Measurements from ENCODE around the gene VWA1.
A peak's percentile ranks its signal among the peaks of the same experiment; 100 is the strongest.
"Not testable (repeated sequence)": the region's sequence is repeated elsewhere in the genome, so short reads cannot be mapped to it uniquely, and the experiment has no call there.

Gene VWA1

DNA sequence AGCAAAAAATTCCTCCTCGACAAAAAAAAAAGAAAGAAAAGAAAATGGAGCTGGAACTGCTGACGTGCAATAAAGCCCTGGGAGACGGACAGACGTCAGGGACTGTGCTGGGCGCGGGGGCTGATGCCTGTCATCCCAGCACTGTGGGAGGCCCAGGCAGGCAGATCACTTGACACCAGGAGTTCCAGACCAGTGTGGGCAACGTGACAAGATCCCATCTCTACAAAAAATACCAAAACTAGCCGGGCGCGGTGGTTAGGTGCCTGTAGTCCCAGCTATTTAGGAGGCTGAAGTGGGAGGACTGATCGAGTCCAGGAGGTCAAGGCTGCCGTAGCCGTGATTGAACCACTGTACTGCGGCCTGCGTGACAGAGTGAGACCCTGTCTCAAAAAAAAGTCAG is 10.8 kb upstream of the VWA1 start:
- no peak for DNase-seq

DNA sequence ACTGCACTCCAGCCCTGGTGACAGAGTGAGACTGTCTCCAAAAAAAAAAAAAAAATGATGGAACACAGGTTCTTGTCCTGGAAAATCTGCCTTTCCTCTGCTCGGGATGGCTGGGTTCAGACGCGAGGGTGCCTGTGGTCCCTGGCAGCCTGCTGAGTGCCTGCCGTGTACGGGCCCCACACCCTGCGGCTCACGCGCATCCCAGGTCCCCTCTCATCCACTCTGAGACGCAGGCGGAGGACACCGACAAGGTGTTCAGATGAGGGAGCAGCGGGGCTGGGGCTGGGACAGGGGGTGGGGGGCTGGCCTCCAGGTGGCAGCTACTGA is 10.1 kb upstream of the VWA1 start:
- DNase-seq = no peak

DNA sequence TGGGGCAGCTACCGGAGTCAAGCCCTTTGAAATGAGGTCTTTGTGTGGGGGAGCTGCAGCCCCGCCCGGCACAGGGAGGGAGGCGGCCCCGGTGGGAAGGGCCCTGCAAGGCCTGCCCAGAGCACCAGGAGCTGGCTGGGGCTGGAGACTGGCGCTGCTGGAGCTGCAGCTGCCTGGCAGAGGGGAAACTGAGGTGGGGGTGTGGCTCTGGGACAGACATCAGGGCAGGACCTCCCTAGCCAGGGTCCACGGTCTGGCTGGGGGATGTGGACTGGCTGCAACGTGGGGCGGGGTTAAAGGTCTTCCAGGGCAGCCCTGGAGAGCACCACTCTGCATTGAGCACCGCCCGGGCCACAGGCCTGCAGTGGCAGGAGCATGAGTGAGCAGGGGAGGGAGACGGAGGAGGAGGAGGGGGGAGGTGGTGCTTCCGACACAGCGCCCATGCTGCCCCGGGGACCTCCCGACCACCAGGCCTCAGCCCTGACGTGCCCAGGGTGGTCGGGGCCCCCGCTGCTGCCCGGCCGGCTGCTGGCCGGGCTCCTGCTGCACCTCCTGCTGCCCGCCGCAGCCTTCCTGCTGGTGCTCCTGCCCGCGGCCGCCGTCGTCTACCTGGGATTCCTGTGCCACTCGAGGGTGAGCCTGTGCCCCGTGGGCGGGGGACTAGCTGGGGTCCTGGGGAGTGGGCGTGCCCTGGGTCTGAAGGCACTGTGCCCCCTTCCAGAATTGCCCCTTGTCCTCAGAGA is 9.6 kb upstream of the VWA1 start:
- DNase-seq = no peak

GRCh38 chr1:1426496-1427105 is 8.9 kb upstream of the VWA1 start:
- no peak for DNase-seq

GRCh38 chr1:1427106-1427819 is 8.2 kb upstream of the VWA1 start:
- DNase-seq = no peak

DNA sequence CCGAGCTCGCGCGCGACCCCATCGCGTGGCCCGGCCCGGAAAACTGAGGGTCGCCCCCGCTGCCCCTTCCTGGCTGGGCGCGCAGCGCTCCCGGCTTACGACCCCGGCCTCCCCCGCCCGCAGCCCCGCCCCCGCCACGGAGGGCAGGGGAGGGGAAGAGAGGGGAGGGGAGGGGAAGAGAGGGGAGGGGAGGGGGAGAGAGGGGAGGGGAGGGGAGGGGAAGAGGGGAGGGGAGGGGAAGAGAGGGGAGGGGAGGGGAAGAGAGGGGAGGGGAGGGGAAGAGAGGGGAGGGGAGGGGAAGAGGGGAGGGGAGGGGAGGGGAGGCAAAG is 7.7 kb upstream of the VWA1 start:
- no peak for DNase-seq

DNA sequence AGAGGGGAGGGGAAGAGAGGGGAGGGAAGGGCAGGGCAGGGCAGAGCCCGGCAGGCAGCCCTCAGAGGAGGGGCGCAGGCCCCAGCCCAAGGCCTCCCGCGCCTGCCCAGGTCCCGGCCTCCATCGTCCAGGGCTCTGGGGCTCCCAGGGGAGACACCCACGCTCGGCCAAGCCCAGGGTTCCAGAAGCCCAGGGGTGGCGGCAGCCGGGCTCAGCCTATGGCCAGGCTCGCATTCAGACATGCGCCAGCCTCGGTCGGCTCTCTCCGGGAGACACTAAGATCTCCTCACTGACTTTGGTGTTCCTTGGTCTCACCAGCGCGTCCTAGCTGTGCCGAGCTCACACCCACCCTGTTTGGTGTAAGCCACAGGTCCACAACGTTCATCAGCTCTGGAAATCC is 7.3 kb upstream of the VWA1 start:
- no peak for DNase-seq

GRCh38 chr1:1428967-1429366 is 6.5 kb upstream of the VWA1 start:
- not testable (repeated sequence) for DNase-seq

- no peak for DNase-seq
Measured at GRCh38 chr1:1429671-1430073, 5.8 kb upstream of the VWA1 start.

DNA sequence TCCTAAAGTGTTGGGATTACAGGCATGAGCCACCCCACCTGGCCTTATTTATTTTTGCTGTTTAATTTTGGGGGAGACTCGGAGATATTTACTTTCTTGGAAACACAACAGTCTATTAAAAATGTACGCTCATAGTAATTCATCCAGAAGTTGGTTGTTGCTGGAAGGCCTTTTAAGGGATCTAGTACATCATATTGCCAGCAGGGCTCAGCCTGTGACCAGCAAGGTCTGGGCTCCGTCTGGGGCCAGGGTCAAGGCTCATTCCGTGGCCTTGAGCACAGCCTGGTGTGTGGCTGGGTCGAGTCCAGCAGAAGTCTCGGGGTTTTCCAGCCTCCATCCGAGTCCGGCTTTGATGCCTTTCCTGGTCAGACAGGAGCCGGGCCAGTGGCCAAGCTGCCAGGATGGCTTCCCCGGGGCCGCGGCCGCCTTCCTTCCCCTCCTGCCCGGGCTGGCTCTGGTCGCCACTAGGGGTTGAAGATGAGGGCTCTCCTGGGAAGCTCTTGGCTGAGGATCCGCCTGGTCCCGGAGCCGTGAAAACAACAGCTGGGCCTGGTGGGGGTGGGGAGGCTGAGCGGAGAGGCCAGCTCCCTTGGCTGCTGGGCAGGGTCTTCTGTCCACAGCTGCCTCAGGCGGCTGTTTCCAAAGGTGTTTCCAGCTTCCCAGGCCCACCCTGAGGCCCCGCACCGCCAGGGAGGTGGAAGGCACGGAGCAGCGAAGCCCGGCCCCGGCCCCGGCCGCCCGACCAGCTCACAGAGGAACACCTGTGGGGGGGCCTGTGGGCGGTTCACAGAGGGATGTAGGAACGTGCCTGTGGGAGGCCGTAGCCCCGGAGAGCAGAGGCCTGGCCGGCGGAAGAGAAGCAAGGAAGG is 5.1 kb upstream of the VWA1 start:
- DNase-seq = no peak

- DNase-seq = no peak
Measured at GRCh38 chr1:1430992-1431844, 4.3 kb upstream of the VWA1 start.

DNA sequence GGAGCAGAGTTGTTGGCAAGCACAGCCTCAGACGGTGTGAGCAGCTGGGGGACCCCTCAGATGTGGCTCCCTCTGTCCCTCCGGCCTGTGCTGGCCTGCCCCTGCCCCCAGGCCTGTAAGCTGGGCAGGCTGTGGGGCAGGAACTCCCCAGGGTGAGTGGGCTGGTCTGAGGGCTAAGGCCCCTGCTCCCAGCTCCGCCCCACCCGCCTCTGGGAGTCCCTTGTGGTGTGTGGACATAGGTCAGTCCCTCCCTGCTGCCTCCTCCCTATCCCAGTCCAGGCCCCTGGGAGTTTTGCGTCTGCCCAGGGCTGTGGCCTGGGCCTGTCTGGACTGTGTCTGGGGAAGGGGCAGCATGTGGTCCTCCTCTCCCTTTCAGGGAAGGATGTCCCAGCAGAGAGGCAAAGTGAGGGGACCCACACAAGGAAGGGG is 3.6 kb upstream of the VWA1 start:
- DNase-seq = no peak

- no peak for DNase-seq
Measured at GRCh38 chr1:1432274-1432950, 3.1 kb upstream of the VWA1 start.

- DNase-seq = no peak
Measured at GRCh38 chr1:1432951-1433803, 2.3 kb upstream of the VWA1 start.

- DNase-seq = peak; percentile 38
Measured at GRCh38 chr1:1433804-1434130, 1.7 kb upstream of the VWA1 start.

- DNase-seq = no peak
Measured at GRCh38 chr1:1434131-1434823, 1.2 kb upstream of the VWA1 start.

GRCh38 chr1:1434824-1435105 is 725 bp upstream of the VWA1 start:
- no peak for DNase-seq

- no peak for DNase-seq
Measured at GRCh38 chr1:1435911-1436629, 580 bp downstream of the VWA1 start.

GRCh38 chr1:1436630-1437032 is 1.1 kb downstream of the VWA1 start:
- no peak for DNase-seq

Data from activated CD4-positive, alpha-beta T cell treated with anti-CD3 and anti-CD28 coated beads, Interleukin-2, amount 50 U/mL, for 16 hours (primary cell).